Measurements from ENCODE around the gene PPCDC.
"Not testable (repeated sequence)": the region's sequence is repeated elsewhere in the genome, so short reads cannot be mapped to it uniquely, and the experiment has no call there.

Gene PPCDC

GRCh38 chr15:75070674-75071073, 47.3 kb downstream of the PPCDC start:
- no peak for FAIRE-seq

GRCh38 chr15:75073197-75073596, 49.8 kb downstream of the PPCDC start:
- FAIRE-seq = no peak

- no peak for FAIRE-seq
Measured at GRCh38 chr15:75076277-75076676, 52.9 kb downstream of the PPCDC start.

- not testable (repeated sequence) for FAIRE-seq
Measured at GRCh38 chr15:75077551-75077961, 54.2 kb downstream of the PPCDC start.

- no peak for FAIRE-seq
Measured at GRCh38 chr15:75081150-75081549, 57.8 kb downstream of the PPCDC start.

GRCh38 chr15:75082689-75083088, 59.3 kb downstream of the PPCDC start:
- FAIRE-seq = no peak

GRCh38 chr15:75085708-75086107, 62.3 kb downstream of the PPCDC start:
- FAIRE-seq = not testable (repeated sequence)

- no peak for FAIRE-seq
Measured at GRCh38 chr15:75089456-75090387, 66.3 kb downstream of the PPCDC start.

- no peak for FAIRE-seq
Measured at GRCh38 chr15:75090388-75090734, 67.0 kb downstream of the PPCDC start.

- no peak for FAIRE-seq
Measured at GRCh38 chr15:75091814-75092213, 68.4 kb downstream of the PPCDC start.

GRCh38 chr15:75094961-75095478, 71.6 kb downstream of the PPCDC start:
- FAIRE-seq = not testable (repeated sequence)

- FAIRE-seq = no peak
Measured at GRCh38 chr15:75095594-75095993, 72.2 kb downstream of the PPCDC start.

- FAIRE-seq = no peak
Measured at GRCh38 chr15:75097939-75098338, 74.5 kb downstream of the PPCDC start.

- no peak for FAIRE-seq
Measured at GRCh38 chr15:75098404-75098803, 75.0 kb downstream of the PPCDC start.

Data from TTC549 (cell line).